B cell (primary cell): Measurements from ENCODE around the gene RELL2. TPM values are rescaled to one million over a fixed set of nuclear protein-coding genes. Genes with fewer than 3 reads are reported as not detected.

Experiments used
- ATAC-seq: fragments of 200-7000 bp; cut with Tn5 transposase; one replicate; pipeline ENCODE4 v1.10.0; 2021; ENCODE audit warnings: low read depth, mild to moderate bottlenecking, moderate number of reproducible peaks, moderate library complexity
- CTCF ChIA-PET: fragments of 350-600 bp; sonication (Branson Sonifier 250); formaldehyde crosslinking; loops from one replicate; lab custom pipeline; 2021; ENCODE audit warnings: antibody characterized with exemption, inconsistent platforms; lab: Charles Lee
- POLR2A ChIA-PET: fragments of 350-600 bp; sonication (Branson Sonifier 250); formaldehyde crosslinking; loops from one replicate; lab custom pipeline; 2021; ENCODE audit warnings: antibody characterized with exemption; lab: Charles Lee
- DNase-seq: peaks from one replicate; pipeline ENCODE4 v3.0.0; 2013
- H2AFZ ChIP-seq: 2 replicates; pipeline ENCODE4 v1.6.1; 2012; ENCODE audit warnings: mild to moderate bottlenecking, low read depth, low read length; ENCODE audit not compliant: insufficient read depth, poor library complexity, severe bottlenecking
- H3K27ac ChIP-seq, 2 donors: 1 replicate in 1 of 2; 2 replicates in 1 of 2; pipeline ENCODE4 v1.5.1; 2012 to 2013; ENCODE audit warnings: low read length in 2 of 2, mild to moderate bottlenecking in 2 of 2, moderate library complexity in 1 of 2
- H3K27me3 ChIP-seq, 4 experiments: fragments of 200-600 bp in 1 of 4; sonication (generic) in 1 of 4; replicated peaks in 1 of 4; 1 replicate in 2 of 4; 2 replicates in 2 of 4; pipeline versions ENCODE4 v1.6.1 to v1.7.0; 2013 to 2016; ENCODE audit warnings: low read length in 3 of 4, mild to moderate bottlenecking in 2 of 4, mixed read lengths in 1 of 4, moderate library complexity in 1 of 4; ENCODE audit not compliant: insufficient read depth in 4 of 4, control insufficient read depth in 3 of 4; ENCODE audit errors: control extremely low read depth in 1 of 4
- H3K36me3 ChIP-seq, 2 experiments: replicated peaks in 1 of 2; 1 replicate in 1 of 2; 2 replicates in 1 of 2; pipeline versions ENCODE4 v1.6.1 to v1.7.1; 2013; ENCODE audit warnings: low read length in 1 of 2; ENCODE audit not compliant: insufficient read depth in 2 of 2, control insufficient read depth in 1 of 2; ENCODE audit errors: control extremely low read depth in 1 of 2, extremely low read depth in 1 of 2
- H3K4me1 ChIP-seq, 2 donors: fragments of 200-600 bp in 1 of 2; sonication (generic) in 1 of 2; 1 replicate in 1 of 2; 2 replicates in 1 of 2; pipeline versions ENCODE4 v1.5.1 to v1.6.1; 2013 to 2017; ENCODE audit warnings: low read length in 2 of 2; ENCODE audit not compliant: control insufficient read depth in 2 of 2, insufficient read depth in 2 of 2
- H3K4me2 ChIP-seq: replicated peaks from 2 replicates; pipeline ENCODE3; 2012; ENCODE audit warnings: mild to moderate bottlenecking, low read depth, low read length; ENCODE audit not compliant: poor library complexity, severe bottlenecking
- H3K4me3 ChIP-seq, 5 experiments: fragments of 200-600 bp in 1 of 5; sonication (generic) in 1 of 5; 1 replicate in 3 of 5; 2 replicates in 2 of 5; pipeline versions ENCODE4 v1.5.1 to v1.7.0; 2011 to 2016; ENCODE audit warnings: low read length in 4 of 5, mild to moderate bottlenecking in 4 of 5, low read depth in 2 of 5, control low read depth in 1 of 5, moderate library complexity in 1 of 5; ENCODE audit not compliant: insufficient read depth in 1 of 5; ENCODE audit errors: control extremely low read depth in 1 of 5, extremely low read depth in 1 of 5
- H3K79me2 ChIP-seq: fragments of 200-600 bp; sonication (generic); one replicate; pipeline ENCODE4 v1.6.0; 2016; ENCODE audit warnings: low read length; ENCODE audit not compliant: control insufficient read depth, insufficient read depth
- H3K9ac ChIP-seq: fragments of 200-600 bp; sonication (generic); 2 replicates; pipeline ENCODE4 v1.6.1; 2017; ENCODE audit warnings: mild to moderate bottlenecking, low read length, moderate library complexity
- H3K9me3 ChIP-seq, 3 donors: one replicate each; pipeline versions ENCODE4 v1.6.1 to v1.7.1; 2013; ENCODE audit warnings: low read length in 2 of 3; ENCODE audit not compliant: control insufficient read depth in 2 of 3, insufficient read depth in 1 of 3; ENCODE audit errors: control extremely low read depth in 1 of 3
- H4K20me1 ChIP-seq: 2 replicates; pipeline ENCODE4 v1.6.0; 2012; ENCODE audit warnings: mild to moderate bottlenecking, low read length; ENCODE audit not compliant: insufficient read depth, control insufficient read depth, poor library complexity, severe bottlenecking
- H3K27ac Mint-ChIP-seq: one replicate; pipeline ENCODE4 v1.8.0; 2021; ENCODE audit warnings: mixed read lengths
- H3K27me3 Mint-ChIP-seq: one replicate; pipeline ENCODE4 v1.8.0; 2021; ENCODE audit warnings: mixed read lengths
- H3K4me1 Mint-ChIP-seq: one replicate; pipeline ENCODE4 v1.8.0; 2021; ENCODE audit warnings: mixed read lengths
- H3K4me3 Mint-ChIP-seq: one replicate; pipeline ENCODE4 v1.8.0; 2021; ENCODE audit warnings: mixed read lengths
- H3K9me3 Mint-ChIP-seq: one replicate; pipeline ENCODE4 v1.8.0; 2022; ENCODE audit warnings: mixed read lengths; ENCODE audit not compliant: insufficient read depth
- CTCF ChIP-seq: fragments of 200-600 bp; IDR thresholded peaks from one replicate; pipeline ENCODE4 v1.8.0; 2022; ENCODE audit warnings: antibody characterized with exemption, mild to moderate bottlenecking
- EZH2 ChIP-seq: IDR thresholded peaks from 2 replicates; pipeline ENCODE4 v1.6.1; 2012; ENCODE audit warnings: borderline replicate concordance, low read depth, mild to moderate bottlenecking, moderate library complexity, low read length; ENCODE audit not compliant: insufficient read depth, poor library complexity, severe bottlenecking
- WGBS: methylation state at CpG from one replicate; pipeline ENCODE4 v1.1.5; 2013; ENCODE audit warnings: missing lambda C conversion rate; ENCODE audit not compliant: insufficient coverage; 5-methylcytosine and 5-hydroxymethylcytosine counted together
- intact Hi-C: fragments of 100-400 bp; cut with micrococcal nuclease; formaldehyde crosslinking; loops from one replicate; pipeline ENCODE4 v1.10.0; 2022
- polyA plus RNA-seq: library from polyadenylated mRNA; depleted of rRNA; stranded (reverse); fragments of >200 nt; gene quantifications from 2 replicates; pipeline ENCODE4 v1.2.3, GENCODE V29; 2012
- total RNA-seq, 2 donors: library from RNA; stranded (reverse); fragments of 120-200 nt in 1 of 2; gene quantifications; 1 replicate in 1 of 2; 2 replicates in 1 of 2; pipeline versions ENCODE4 v1.2.3 to v1.2.4, GENCODE V29; 2013 to 2022

RELL2 gene
- total and polyA plus RNA-seq, 2 donors (not counting 1 experiment from before 2014, with no cell fraction given): 12.1 to 48.9 TPM

DNA sequence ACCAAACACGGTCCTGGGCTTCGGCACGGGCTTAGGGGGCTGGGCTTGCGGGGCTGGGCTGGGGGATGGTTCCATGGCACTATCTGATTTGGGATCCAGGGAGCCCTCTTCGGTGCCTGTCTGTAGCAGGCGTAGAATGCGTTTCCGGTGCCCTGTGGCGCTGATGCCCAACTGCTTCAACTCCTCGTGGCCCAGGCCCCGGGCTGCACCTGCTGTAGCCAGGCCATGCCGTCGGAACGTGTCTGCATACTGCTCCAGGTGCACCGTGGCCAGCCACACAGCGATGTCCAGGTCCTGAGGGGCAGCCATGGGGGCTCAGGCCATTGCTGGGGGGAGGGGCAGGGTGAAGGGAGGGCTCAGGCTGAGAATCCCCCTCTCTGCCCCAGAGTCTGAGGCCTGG lies 43.4 kb downstream of the RELL2 start:
- ChIA-PET CTCF (interaction anchor here (0.7 kb wide), 1 partner anchor 15 kb away, joined by 4 read pairs; no protein-coding TSS in a partner anchor), POLR2A (no interaction called here)
- Histone ChIP-seq H3K9ac (no peak overlapping the region), H3K36me3 (no peaks in the 10 kb centered on the region), H3K9me3 (no peaks in the 10 kb centered on the region), H4K20me1 (no peaks in the 10 kb centered on the region), H3K4me1 (peaks cover 20 to 23% of the 10 kb centered on the region in 2 donors), H3K27ac (no peak overlapping the region), H3K79me2 (no peaks in the 10 kb centered on the region), H3K27me3 (peaks cover 0 to 18% (median 0%) of the 10 kb centered on the region in 4 experiments), H3K4me3 (no peak overlapping the region), H2AFZ (no peak overlapping the region), H3K4me2 (no peak overlapping the region)
- H3K4me3 Mint-ChIP-seq: no peak overlapping the region
- WGBS: 96% methylated on average over 16 of the region's 16 CpGs
- peaks cover 20% of the 10 kb centered on the region for H3K4me1 Mint-ChIP-seq
- H3K27me3 Mint-ChIP-seq: peaks cover 5% of the 10 kb centered on the region
- TF ChIP-seq EZH2: no peak
- no peak for TF ChIP-seq CTCF
- DNase-seq: no peak
- intact Hi-C loops: no loop called here
- H3K9me3 Mint-ChIP-seq: no peaks in the 10 kb centered on the region
- H3K27ac Mint-ChIP-seq: no peak overlapping the region
- no peak for ATAC-seq

DNA sequence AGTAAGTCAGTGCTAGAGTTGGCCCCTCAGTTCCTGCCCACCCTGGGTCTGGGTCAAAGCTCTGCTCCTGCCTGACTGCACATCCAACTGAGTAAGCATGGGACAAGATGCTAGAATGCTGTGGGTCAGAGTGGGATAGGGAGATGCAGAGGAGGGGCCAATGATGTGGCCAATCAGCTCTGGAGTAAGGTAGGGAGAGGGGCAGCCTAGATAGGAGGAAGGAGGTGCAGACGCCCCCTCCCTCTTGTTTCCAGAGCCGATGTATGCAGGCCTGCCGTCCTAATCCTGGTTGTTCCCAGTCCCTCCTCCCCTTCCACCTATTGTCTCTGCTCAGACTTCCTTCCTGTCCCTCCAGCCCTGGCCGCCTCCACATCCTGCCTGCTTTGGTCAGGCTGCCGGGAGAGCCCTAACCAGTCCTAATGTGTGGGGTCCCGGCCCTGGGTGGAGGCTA lies 44.0 kb downstream of the RELL2 start:
- Mint-ChIP-seq H3K9me3 (no peaks in the 10 kb centered on the region), H3K27ac (no peak overlapping the region), H3K4me3 (peak overlapping the region; percentile 77), H3K27me3 (peaks cover 5% of the 10 kb centered on the region), H3K4me1 (peaks cover 20% of the 10 kb centered on the region)
- CTCF ChIA-PET: interaction anchor here (0.7 to 1.1 kb wide), 2 partner anchors 15 to 280 kb away, joined by 3 to 4 read pairs; no protein-coding TSS in a partner anchor
- Histone ChIP-seq H3K27ac (no peak overlapping the region), H3K27me3 (peaks cover 0 to 18% (median 0%) of the 10 kb centered on the region in 4 experiments), H3K9ac (no peak overlapping the region), H3K4me3 (no peak overlapping the region), H3K9me3 (no peaks in the 10 kb centered on the region), H3K79me2 (no peaks in the 10 kb centered on the region), H3K4me2 (no peak overlapping the region), H3K4me1 (peaks cover 20 to 23% of the 10 kb centered on the region in 2 donors), H2AFZ (no peak overlapping the region), H4K20me1 (no peaks in the 10 kb centered on the region), H3K36me3 (no peaks in the 10 kb centered on the region)
- DNase-seq (no peak), ATAC-seq (no peak)
- WGBS: 80% methylated on average over 2 of the region's 6 CpGs
- TF ChIP-seq CTCF: no peak
- TF ChIP-seq EZH2: no peak
- intact Hi-C loops: no loop called here
- POLR2A ChIA-PET: no interaction called here
